GM18870 (cell line): ENCODE measurements around the gene MBOAT2.
"Not testable (repeated sequence)": the region's sequence is repeated elsewhere in the genome, so short reads cannot be mapped to it uniquely, and the experiment has no call there.

Source experiments
- ATAC-seq: cut with Tn5 transposase; IDR thresholded peaks from one replicate; pipeline ENCODE4 v1.9.1; 2021; ENCODE audit warnings: moderate library complexity; ENCODE audit not compliant: unreplicated experiment

The MBOAT2 gene

GRCh38 chr2:8957628-8958027 lies 45.9 kb downstream of the MBOAT2 start:
- no peak for ATAC-seq

DNA sequence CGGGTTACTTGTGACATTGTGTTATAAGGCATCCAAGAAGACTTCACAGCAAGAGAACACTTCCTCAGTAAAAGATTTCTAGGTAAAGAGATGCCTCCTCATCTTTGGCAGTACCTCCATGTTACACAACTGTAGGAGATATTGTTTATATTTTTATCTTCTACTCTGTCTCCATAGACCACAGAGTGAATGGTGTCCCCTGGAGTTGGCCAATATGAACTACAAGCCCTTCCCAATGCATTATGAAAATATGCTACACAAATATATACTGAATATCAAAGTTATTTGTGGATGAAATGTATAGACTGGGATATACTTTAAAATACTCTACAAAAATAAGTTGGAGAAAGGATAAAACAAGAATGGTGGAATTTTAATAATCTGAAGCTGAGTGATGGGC lies 46.7 kb downstream of the MBOAT2 start:
- ATAC-seq: no peak

- ATAC-seq: no peak
These were observed 48.5 kb downstream of the MBOAT2 start for GRCh38 chr2:8954990-8955389.

GRCh38 chr2:8953525-8953924 lies 50.0 kb downstream of the MBOAT2 start:
- ATAC-seq: no peak

- no peak for ATAC-seq
These were observed 63.9 kb downstream of the MBOAT2 start for GRCh38 chr2:8939486-8940114.

GRCh38 chr2:8938384-8938783 lies 65.1 kb downstream of the MBOAT2 start:
- no peak for ATAC-seq

DNA sequence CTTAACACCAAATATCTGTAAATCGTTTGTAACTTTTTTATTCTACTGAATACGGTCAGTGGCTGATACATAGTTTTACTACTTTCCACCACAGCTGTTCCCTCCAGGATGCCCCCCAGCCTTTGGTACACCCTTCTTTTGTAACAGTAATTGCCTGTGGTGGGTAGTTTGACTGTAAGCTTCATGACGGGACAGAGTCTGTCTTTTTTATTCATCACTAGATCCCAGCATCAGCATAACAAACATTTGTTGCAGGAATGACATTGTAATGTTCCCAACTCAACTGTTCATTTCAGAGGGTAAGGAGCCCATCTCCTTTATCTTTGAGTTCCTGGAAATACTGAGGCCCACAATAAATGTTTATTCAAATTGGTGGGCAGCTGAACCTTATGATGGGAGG lies 67.5 kb downstream of the MBOAT2 start:
- no peak for ATAC-seq

GRCh38 chr2:8934338-8934737 lies 69.1 kb downstream of the MBOAT2 start:
- ATAC-seq: no peak

- ATAC-seq: no peak
These were observed 70.8 kb downstream of the MBOAT2 start for GRCh38 chr2:8932702-8933101.

GRCh38 chr2:8930185-8930584 lies 73.3 kb downstream of the MBOAT2 start:
- not testable (repeated sequence) for ATAC-seq

DNA sequence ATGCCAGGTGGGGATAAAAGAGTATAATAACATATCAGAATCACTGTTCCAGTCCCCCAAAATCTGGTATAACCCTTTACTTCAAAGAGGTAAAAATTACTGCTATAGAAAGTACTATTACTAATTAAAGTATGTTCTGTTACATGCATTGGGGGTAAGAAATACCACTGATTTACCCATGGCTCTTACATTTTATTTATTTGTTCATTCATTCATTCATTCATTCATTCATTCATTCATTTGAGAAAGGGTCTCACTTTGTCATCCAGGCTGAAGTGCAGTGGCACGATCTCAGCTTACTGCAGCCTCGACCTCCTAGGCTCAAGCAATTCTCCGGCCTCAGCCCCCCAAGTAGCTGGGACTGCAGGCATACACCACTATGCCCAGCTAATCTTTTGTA lies 74.4 kb downstream of the MBOAT2 start:
- ATAC-seq: no peak

DNA sequence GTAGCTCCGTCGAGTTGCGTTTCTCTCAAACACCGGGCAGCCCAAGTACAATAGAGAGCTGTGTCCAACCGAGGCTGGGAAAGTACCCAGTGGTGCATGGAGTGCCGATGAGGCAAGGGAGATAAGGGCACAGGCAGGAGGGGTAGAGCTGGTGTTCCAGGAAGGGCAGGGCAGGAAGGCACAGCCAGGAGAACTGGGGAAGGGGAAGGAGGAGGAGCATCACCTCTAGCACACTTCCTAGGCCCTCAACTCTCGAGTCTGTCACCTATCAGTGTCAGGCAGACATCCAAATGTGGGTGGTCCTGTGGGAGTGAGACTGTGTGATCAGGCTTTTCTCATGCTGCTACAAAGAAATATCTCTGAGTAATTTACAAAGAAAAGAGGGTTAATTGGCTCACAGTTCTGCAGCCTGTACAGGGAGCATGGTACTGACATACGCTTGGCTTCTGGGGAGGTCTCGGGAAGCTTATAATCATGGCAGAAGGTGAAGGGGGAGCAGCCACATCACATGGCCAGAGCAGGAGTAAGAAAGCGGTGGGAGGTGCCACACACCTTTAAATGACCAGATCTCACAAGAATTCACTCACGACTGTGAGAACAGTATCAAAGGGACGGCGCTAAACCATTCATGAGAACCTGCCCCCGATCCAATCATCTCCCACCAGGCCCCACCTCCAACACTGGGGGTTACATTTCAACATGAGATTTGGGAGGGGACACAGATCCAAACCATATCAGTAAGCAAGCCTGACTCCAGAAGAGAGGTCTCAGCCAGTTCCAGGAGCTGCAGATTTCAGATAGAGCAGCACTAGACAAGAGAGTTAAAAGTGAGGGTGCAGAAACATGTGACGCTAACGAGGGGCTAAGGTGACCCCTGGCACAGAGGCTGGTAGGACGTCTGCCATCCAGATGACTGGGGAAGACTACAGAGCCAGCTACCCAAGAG lies 75.7 kb downstream of the MBOAT2 start:
- no peak for ATAC-seq

DNA sequence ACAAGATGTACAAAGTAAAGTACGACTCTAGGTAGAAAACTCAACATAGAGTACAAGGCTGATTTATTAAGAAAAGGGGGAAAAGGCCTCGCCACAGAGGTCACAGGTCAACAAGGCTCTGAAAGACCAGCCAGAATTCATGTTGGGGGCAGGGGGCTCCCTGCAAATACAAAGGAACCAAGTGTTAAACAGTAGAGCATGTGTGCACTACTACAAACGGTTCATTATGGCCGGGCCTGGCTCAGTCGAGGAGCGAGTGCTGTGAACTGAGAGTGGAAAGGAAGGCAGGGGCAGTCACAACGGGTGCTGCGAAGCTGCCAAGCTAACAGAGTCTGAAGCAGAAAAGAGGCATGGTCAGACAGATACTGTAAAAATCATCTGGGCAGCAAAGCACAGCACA lies 77.1 kb downstream of the MBOAT2 start:
- ATAC-seq: no peak

DNA sequence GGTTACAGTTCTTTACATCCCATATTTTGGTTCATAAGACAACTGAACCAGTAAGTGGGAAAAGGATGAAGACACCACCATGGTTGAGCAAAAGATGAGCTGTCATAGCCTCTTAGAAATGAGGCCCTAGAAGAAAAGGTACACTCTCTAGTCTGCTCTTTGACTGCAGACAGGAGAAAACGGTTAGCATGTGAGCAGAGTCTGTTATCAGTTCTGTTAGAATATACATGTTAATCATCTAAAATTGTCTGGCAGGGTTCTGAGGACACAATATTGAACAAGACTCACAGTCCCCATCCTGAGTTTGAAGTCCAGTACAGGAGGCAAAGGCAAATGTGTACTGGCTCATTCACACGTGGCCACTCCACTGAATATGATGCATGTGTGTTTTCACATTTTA lies 78.1 kb downstream of the MBOAT2 start:
- no peak for ATAC-seq

DNA sequence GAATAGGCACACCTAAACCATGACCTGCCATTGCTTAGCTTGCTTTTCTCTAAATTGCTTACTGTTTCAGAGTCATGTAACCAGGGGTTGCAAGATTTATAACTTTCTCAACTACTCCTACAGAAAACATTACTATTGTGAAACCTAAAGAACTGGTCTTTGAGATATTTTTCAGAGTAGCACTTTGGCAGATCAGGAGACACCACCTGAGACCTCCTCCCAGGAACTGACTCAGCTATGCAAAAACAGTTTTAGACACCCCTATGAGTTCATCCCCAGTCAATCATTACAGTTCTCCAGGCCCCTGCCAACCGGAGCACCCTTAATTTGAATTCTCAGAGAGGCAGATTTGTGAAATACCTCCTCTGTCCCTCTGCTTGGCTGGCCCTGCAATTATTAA lies 80.3 kb downstream of the MBOAT2 start:
- ATAC-seq: no peak

DNA sequence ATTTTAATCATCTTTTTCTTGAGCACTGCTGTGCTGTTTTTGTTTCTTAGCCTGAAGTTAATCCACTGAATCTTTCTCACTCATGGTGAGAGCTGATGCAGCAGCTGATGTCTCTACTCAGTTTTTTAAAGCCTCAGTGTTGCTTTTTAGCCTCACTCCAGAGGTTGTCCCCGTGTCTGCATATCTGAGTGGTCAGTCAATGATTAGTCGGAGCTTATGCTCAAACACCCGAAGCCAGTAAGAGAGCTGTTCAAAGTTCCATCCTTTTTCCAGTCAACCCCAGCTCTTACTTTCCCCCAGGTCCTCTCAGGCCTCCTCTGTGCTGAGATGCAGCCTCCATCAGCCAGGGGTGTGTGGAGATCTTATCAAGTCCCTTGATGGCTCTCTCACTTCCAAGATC lies 81.1 kb downstream of the MBOAT2 start:
- no peak for ATAC-seq

GRCh38 chr2:8918412-8918811 lies 85.1 kb downstream of the MBOAT2 start:
- ATAC-seq: no peak

GRCh38 chr2:8915941-8916340 lies 87.5 kb downstream of the MBOAT2 start:
- ATAC-seq: no peak

- ATAC-seq: not testable (repeated sequence)
These were observed 89.7 kb downstream of the MBOAT2 start for GRCh38 chr2:8913767-8914166.

GRCh38 chr2:8907764-8908288 lies 95.7 kb downstream of the MBOAT2 start:
- no peak for ATAC-seq

DNA sequence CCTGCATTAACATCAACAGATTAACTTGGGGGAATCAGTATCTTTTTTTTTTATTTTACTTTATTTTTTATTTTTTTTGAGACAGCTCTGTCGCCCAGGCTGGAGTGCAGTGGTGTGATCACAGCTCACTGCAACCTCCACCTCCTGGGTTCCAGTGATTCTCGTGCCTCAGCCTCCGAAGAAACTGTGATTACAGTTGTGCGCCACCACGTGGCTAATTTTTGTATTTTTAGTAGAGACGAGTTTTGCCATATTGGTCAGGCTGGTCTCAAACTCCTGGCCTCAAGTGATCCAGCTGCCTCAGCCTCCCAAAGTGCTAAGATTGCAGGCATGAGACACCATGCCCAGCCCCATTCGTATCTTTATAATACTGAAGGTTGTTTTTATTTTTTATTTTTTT lies 99.6 kb downstream of the MBOAT2 start:
- not testable (repeated sequence) for ATAC-seq

- ATAC-seq: not testable (repeated sequence)
These were observed 100.7 kb downstream of the MBOAT2 start for GRCh38 chr2:8902757-8903156.
